NCI-H82 (cell line): ENCODE results near the gene HLF.

ENCODE experiments used
- DNase-seq: peaks from one replicate; lab custom pipeline; 2025; lab: John Stamatoyannopoulos, UW

HLF gene

DNA sequence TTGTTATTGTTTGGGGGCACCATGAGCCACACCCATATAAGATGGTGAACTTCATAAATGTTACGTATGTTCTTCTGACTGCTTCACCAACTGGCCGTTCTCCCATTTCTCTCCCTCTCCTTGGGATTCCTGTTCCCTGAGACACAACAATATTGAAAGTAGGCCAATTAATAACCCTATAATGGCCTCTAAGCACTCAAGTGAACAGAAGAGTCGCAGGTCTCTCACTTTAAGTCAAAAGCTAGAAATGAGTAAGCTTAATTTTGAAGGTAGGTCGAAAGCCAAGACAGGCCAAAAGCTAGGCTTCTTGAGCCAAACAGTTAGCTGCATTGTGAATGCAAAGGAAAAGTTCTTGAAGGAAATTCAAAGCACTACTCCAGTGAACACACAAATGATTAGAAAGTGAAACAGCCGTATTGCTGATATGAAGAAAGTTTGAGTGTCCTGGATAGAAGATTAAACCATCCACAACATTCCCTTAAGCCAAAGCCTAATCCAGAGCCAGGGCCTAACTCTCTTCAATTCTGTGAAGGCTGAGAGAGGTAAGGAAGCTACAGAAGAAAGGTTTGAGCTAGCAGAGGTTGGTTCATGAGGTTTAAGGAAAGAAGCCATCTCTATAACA, 25.8 kb downstream of the HLF start:
- no peak for DNase-seq

DNA sequence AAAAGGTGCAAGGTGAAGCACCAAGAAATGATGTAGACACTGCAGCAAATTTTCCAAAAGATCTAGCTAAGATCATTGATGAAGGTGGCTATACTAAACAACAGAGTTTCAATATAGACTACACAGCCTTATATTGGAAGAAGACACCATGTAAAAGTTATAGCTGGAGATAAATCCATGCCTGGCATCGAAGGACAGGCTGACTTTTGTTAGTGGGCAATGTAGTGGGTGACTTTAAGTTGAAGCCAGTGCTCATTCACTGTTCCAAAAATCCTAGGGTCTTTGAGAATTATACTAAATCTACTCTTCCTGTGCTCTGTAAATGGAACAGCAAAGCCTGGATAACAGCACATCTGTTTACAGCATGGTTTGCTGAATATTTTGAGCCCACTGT, 26.4 kb downstream of the HLF start:
- DNase-seq: no peak

DNA sequence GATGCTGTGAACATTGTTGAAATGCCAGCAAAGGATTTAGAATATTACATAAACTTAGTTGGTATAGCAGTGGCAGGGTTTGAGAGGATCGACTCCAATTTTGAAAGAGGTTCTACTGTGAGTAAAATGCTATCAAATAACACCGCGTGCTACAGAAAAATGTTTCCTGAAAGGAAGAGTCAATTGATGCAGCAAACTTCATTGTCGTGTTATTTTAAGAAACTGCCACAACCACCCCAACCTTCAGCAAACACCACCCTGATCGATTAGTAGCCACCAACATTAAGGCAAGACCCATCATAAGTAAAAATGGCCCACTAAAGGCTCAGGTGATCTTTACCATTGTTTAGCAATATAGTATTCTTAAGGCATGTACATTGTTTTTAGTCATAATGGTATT, 27.3 kb downstream of the HLF start:
- no peak for DNase-seq

DNA sequence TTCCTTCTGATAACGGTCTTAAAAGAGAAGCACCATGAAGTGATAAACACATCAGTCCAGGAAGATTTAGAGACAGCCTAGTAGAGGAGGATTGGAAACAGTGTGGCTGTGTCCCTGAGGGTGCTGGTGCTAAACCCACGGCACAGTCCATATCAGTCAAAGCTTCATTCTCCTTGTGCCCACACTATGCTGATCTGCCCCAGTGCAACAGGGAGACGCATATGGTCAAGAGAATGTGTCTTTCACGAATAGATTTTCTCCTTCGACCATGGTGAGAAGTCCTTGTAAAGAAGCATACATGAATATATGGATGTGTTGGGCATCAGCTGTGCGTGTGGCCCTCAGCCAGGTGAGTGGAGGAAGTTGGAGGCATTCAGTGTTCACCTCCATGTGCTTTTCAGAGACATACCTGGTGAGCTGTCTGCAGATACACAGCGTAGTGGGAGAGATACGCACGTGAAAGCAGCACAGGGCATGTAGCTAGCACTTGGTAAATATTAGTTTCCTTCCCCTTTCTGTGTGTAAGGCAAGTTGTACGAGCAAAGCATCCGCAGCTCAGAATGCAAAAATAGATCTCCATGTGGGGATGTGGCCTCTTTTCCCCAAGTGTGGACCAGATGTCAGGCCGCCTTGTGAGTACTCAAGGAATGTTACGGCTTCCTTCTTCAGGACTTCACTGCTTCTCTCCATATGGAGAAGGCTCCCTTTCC, 29.4 kb downstream of the HLF start:
- no peak for DNase-seq

DNA sequence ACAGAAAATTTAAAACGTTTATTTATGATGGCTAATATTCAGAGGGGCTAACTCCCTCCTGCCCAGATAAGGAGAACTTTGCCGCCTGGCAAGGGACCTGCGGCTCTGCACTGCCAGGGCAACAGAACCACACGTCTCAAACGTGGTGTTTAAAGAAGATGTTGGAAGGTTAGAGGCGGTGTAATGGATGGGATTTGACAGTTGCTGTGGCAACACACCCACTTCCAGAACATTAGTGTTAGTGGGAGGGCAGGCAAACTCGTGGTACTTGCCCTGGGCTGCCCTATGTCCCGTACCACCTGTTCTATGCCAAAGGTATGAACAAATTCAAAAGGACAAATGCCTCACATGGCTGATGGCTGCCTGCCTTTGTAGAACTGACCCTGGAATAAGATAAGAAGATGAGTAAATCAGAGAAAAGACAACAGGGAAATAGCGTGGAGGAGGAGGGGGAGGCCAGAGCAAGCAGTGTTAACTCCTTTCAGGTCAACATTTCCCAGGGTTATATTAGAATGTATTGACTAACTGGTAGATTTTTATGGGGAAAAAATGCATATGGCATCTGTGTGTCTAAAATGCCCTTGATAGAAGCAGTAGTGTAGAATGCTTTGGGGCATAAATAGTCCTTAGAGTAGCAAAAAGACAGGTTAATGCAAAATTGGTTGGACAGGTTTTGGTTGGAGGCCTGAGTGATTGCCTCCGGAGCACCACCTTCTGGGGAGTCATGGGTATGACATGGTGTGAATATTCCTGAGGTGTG, 30.8 kb downstream of the HLF start:
- DNase-seq: peak; percentile 80

DNA sequence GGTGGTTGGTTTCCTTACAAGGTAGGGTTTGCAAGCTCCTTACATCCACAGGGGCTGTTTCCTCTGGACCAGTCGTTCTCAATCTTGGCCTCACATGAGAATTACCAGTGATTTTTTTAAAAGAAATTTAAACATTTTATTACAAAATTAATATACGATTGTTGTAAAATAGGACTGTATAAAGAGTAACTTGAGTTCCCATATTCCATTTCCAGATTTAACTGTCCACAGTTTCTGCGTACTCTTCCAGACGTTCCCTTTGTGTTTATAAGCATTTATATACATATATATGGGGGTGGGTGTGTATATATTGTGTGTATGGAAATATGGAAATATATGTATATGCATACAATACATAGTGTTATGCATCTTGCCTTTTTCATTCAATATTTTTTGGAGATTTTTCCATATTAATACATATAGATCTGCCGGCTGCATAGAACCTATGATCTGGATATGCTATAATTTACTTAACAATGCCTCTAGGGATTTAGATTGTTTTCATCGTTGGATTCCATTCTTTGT, 31.5 kb downstream of the HLF start:
- no peak for DNase-seq

DNA sequence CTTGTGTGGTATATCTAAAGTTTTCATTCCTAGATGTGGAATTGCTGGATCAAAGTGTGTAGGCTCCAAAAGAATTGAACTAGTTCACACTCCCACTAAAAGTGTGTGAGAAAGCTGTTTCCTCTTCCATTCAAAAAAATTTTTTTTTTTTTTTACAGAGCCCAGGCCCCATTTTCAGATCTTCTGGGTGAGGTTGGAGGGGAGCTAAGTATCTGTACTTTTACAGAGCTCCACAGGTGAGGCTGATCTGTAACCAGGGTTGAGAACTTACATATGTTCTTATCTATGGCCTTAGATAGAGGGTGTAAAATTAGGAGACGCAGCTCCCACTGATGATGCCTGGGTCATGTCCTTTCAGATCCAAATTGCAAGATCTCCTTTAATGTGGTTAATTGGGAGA, 31.9 kb downstream of the HLF start:
- DNase-seq: no peak

DNA sequence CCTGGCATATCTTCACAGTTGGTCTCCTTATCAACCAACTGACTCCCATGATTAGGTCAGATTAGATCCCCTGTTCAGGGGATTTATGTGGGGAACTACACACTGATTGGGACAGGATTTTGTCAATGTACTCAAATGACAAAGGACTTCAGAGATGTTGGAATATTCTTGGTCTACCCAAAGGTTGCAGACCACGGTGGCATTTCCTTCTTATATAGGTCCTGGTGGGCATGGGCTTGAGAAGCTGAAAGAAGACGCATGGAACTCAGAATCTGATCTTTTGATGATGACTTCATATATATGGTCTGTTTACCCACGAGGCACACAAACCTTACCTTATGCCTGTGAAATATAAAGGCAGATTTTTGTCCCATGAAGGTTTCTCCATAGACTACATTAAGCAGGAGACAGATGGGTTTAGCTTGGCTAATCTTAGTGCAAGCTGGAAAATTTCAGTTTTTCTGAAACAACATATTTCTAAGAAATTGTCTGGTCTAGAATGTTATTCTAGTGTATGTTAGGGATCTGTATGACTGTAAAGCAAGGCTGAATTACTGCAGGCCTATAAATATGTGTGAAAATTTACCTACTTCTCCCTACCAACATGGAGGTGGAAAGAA, 33.5 kb downstream of the HLF start:
- no peak for DNase-seq

DNA sequence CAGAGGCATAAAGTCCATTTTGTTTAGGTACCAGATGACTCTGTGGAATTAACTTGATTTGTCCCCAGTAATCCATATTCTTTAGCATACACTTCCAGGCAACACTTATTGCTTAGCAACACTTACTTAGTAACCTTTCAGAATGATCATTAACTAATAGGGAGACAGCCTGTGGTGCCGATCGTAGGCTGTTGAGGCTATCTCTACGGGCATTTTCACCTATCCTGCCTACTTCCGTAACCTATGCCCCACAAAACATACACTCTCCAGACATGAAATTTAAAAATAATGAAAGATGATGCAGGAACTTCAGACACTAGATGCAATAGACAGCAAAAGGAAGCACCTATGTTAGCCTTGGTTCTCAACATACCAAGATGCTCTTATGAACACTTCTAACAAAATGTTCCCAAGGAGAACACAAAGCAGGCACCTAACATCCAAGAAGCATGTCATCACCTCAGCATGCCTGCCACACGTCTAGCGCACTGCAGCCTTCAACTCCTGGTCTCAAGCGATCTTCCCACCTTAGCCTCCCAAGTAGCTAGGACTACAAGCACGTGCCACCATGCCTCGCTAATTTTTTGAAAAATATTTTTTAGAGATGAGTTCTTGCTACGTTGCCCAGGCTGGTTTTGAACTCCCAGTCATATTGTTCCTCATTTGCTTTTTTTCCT, 34.5 kb downstream of the HLF start:
- no peak for DNase-seq

DNA sequence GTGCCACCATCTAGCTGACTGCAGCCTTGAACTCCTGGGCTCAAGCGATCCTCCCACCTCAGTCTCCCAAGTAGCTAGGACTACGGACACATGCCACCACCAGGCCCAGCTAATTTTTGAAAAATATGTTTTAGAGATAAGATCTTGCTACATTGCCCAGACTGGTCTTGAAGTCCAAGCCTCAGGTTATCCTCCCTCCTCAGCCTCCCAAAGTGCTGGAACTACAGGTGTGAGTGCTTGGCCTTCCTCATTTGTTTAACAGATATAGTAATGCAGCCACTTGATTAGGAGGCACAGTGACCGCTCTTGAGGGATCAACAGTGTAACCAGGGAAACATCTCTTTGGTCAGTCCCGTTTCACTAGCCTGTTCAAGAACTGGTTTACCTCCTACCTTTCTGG, 35.1 kb downstream of the HLF start:
- DNase-seq: no peak

DNA sequence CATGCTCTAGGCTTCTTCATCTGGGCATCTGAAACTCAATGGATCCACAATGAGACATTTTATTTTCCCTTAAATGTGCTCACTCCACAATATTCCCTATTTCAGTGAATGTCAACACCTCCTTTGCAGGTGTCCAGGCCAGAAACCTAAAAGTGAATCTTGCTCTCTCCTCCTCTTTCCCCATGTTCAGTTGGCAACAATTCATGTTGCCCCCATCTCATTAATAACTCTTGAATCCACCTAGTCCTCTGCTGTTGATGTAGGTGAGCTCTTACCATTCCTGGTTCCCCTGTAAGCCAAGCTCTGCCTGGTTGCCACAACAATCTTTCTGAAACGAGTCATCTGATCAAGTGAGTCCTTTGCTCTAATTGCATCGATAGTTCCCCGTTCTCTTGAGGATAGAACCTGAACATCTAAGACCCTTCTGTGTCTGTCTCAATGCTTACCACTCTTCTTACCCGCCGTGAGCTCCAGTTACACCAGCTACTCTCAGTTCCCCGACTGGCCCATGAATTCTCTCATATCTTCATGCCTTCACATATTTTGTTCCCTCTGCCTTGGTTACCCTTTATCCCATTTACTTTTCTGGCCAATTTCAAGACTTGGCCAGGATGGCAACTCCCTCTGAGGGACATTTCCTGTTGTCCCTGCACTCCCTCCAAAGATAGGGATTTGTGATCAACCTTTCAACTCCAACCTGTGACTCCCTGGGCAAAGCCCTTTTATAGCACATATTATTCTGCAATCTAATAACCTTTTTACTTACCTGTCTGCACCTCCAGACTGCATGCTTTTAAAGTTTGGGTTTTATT, 35.9 kb downstream of the HLF start:
- no peak for DNase-seq

DNA sequence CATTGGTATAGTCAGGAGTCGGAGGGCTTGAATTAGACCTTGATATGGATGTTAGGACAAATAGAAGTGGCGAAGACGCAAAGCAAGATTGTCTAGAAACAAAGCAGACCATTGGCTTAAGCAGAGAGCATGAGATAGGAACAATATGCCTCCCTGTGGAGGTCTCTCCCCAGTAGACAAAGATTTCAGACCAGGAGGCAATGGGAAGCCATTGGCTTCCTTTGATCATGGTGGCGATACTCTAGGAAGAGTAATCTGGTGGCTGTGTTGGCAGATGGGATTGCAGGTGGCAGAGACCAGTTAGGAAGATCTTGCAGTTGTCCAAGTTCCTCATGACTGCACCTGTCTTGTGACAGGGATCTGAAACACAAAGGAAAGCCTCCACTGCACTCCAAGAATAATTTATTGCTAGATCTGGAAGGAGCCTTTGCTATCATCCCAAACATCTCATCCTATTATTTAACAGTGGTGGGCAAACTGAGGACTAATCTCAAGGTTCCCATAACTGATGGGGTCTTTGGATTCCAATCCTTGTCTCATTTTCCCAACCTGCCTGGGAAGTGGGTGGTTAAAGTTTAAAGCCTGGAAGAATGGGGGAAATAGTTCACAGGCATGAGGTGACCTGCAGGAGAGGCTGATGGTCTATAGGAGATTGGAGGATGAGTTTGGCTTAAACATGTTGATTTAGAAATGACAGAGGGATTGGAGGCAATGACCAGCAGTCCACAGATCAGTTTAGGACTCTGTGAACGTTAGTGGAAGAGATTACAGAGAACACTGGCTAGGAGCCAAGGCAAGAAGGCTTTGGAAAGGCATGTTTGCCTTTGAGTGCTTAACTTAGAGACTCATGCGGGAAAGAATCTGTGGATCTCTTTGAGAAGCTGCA, 37.0 kb downstream of the HLF start:
- peak; percentile 86 for DNase-seq

DNA sequence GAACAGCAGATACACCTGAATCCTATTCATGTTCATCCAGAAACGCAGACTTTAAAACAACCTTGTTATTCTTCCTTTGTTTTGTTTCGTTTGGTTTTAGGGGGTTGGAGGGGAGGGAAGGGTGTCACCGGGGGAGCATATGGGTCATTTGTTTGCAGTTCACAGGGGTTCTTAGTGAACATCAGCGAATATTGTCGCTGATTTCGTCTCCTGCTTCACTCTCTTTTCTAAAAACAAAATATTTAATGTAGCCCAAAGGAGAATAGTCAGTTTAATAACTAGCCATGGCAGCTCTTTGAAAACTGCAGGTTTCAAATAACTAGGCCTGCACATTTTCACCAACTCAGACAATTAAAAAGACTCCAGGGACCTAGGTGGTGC, 37.6 kb downstream of the HLF start:
- no peak for DNase-seq

DNA sequence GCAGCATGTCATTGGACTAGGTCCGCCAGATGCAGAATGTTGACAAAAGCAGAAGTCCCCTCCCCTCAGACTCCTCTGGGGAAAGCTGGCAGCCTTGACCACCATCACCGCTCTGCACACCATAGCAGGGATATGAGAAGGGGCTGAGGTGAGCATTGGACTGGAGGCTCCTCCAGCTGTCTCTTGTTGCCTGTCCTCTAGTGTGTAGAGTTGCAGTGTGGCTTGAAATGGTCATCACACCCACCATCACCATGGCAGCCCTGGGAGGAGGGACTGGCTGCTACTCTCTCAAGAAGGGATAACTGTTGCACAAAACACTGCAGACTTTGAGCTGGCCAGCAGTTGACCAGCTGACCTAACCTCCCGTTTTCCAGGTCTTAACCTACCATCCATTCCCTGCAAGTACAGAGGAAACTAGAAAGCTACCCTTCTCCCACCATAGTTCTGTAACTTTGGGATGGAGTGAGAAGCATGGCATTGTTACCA, 38.3 kb downstream of the HLF start:
- no peak for DNase-seq

DNA sequence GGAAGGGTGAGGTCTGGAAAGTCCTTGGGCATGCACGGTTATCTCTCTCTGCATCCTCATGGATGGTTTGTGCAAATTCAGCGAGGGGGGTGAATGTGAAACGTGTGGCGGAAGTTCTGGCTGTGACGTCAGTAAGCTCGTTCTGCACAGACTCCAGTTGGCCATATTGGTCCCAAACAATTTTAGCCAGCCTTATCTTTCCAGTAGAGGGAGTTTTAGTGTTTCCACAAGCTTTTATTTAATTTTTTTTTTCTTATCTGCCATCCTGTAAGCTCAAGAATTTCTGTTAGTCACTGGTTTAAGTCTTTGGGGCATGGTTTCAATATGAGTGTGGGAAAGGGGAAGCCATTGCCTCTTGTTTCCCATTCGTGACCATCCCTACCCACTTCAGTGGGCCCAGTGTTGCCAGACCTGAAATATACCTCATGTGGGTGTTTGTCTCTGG, 39.0 kb downstream of the HLF start:
- DNase-seq: peak; percentile 72

DNA sequence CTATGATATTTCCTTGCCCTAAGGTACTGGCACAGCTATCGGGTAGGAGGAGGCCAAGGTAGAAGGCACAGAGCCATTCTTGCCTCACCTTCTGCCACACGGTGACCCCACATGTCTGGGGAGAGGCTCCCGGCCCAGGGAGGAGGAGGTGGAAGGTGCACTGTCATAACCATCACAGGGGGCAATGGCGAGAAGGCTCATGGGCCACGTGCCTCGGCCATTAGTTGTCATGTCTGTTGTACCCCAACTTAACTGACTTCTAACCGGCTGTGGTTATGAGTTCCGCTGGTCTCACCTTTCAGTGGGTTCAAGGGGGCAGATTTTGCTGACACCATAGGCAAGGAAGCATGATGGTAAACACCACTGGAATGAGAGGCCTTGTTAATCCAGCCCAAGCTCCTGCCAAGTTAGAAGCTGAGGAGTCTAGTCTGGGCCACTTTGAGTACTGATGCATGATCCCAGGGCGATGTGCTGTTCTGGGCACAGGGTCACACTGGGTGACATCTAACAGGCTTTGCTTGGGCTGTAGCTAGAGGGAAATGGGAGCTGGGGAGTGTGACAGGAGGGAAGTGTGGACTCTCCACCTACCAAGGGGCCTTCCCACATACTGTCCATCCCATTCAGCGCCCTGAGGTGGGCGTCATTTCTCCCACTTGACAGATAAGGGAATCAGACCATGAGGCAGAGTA, 39.6 kb downstream of the HLF start:
- DNase-seq: no peak

DNA sequence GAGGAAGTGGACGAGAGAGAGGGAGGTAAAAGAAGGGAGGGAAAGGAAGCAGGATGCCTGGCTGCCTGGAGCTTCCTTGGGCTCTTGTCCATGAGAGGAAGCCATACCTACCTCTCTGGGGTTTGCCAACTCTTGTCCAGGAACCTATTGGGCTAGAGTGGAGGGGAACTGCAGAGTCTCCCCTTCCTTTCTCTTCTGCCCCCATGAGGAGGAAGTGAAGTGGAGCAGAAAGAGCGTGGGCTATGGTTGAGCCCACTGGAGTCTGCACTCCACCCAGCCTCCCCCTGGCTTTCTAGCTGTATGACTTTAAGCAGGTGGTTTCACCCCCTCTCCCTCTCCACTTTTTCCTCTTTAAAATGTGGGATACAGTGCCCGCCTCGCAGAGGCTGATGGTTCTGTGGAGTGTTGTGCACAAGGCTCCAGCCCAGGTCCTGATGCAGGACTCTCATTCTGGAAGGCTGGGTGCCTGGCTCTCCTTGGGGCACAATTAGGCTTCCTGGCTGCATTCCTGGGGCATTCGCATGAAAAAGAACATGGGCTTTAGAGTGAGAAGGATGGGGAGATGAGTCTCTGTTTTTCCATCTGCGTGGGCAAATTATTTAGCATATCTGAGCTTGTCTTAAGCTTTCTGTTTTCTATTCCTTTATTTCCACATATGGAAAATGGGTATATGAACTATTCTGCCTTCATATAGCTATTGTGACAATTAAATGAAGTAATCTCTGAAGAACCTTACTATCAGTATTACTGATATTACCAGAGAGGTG, 40.7 kb downstream of the HLF start:
- no peak for DNase-seq

DNA sequence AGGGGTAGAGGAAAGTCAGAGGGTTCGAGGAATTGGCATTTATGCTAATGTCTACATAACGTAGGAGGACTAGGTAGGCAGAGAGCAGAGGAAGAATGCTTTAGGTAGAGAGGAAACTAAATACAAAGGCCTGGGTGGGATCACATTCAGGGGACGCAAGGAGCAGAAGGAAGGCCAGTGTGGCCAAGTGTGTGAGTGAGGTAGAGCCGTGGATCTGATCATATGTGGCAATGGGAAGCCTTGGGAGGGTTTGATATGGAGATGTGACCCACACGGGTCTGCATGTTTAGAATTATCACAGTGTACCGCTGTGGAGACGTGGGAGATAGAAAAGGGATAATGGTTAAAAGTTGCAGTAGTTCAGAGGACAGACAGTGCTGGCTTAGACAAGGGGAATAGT, 43.1 kb downstream of the HLF start:
- DNase-seq: no peak
